Erythroblast (primary cell): ENCODE data around the gene EML1.

Source experiments
- GATA1 ChIP-seq: IDR thresholded peaks from 2 replicates; pipeline ENCODE4 v1.6.1; 2011; ENCODE audit warnings: low read depth, mild to moderate bottlenecking, control low read depth, low read length, moderate library complexity
- POLR2A ChIP-seq: IDR thresholded peaks from 2 replicates; pipeline ENCODE4 v1.6.1; 2011; ENCODE audit warnings: mild to moderate bottlenecking, low read length

DNA sequence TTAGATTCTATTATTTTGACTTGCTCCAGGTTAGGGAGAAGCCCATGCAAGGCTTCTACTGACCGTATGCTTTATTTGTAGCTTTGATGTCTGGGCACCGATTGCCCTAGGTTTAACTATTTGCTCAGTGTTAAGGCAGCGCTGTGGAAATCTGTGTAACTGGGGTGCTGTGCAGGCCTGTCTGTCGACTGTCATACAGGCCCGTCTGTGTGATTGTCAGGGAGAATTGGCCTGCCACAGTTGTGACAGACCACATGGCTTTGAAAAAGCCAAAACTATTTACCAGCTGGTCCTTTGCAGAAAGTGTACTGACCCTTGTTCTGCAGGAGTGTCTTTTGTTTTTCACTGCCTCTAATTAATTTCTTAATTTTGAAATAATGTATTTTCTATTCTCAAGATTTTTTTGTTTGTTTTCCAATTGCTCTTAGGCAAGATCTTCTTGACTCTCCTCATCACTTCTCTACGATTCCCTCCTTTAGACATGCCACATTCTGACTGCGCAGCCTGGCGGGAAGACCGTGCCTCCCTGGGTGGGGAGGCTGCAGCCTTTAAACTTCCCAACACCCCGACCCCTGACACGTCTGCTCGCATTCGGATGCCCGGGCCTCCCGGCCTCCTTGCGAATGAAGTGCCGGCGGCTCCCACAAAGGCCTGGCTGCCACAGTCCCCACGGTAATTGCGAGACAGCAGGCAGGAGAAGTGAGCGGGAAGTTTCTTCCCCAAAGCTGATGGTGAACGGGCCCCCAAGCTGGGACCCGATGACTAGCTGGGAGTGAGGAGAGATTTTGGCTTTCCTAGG lies 173.0 kb downstream of the EML1 start:
- TF ChIP-seq POLR2A, result no peak
- TF ChIP-seq GATA1, result no peak
